ENCODE results near the gene ATAT1. TPM values are rescaled to one million over a fixed set of nuclear protein-coding genes. Genes with fewer than 3 reads are reported as not detected.
A peak's percentile ranks its signal among the peaks of the same experiment; 100 is the strongest.

The ATAT1 gene
- total and polyA plus RNA-seq, 2 of the 13 experiments (the other 11 are each of a cell fraction or from before 2014, with no cell fraction given), result 9.2 to 23.6 TPM

GRCh38 chr6:30690403-30691207 lies 63.9 kb downstream of the ATAT1 start, which contains the start of gene NRM (continued):
- TF ChIP-seq HOXA7 (CRISPR knock-in tag; IDR thresholded peaks at IDR 0.05), result no peak
- peak; percentile 68 for TF ChIP-seq ZFY (CRISPR knock-in tag; IDR thresholded peaks at IDR 0.05)
- TF ChIP-seq AHDC1 (CRISPR knock-in tag; IDR thresholded peaks at IDR 0.05; ENCODE audit: borderline replicate concordance), result 0 out of 2 replicates have a peak, but pooled peaks have one; percentile 15
- no peak for TF ChIP-seq ATF5 (CRISPR knock-in tag; IDR thresholded peaks at IDR 0.05; ENCODE audit: low read depth)
- no peak for TF ChIP-seq ZNF3 (CRISPR knock-in tag; IDR thresholded peaks at IDR 0.05)
- TF ChIP-seq PRMT3 (CRISPR knock-in tag; IDR thresholded peaks at IDR 0.05; ENCODE audit: borderline replicate concordance, low read depth), result no peak
- no peak for TF ChIP-seq ZNF605 (CRISPR knock-in tag; IDR thresholded peaks at IDR 0.05)
- TF ChIP-seq MXI1 (IDR thresholded peaks at IDR 0.05; ENCODE audit: borderline replicate concordance, low read depth, low read length), result peak; percentile 78; the same call in 1 of the 3 replicates
- TF ChIP-seq KLF15 (CRISPR knock-in tag; IDR thresholded peaks at IDR 0.05; ENCODE audit: borderline replicate concordance), result no peak
- TF ChIP-seq POGZ (CRISPR knock-in tag; IDR thresholded peaks at IDR 0.05), result no peak
- TF ChIP-seq ZBTB7B (CRISPR knock-in tag; IDR thresholded peaks at IDR 0.05), result 0 out of 2 replicates have a peak, but pooled peaks have one; percentile 21
- no peak for TF ChIP-seq NCOA1 (CRISPR knock-in tag; IDR thresholded peaks at IDR 0.05)
- TF ChIP-seq MYC (CRISPR knock-in tag; IDR thresholded peaks at IDR 0.05; ENCODE audit: borderline replicate concordance), result peak; percentile 79
- no peak for TF ChIP-seq FOXO4 (CRISPR knock-in tag; conservative IDR thresholded peaks at IDR 0.05)
- TF ChIP-seq HMGXB3 (CRISPR knock-in tag; IDR thresholded peaks at IDR 0.05; ENCODE audit: borderline replicate concordance), result no peak
- peak; percentile 80 for TF ChIP-seq SRSF1 (optimal IDR thresholded peaks at IDR 0.05; ENCODE audit: low read depth, low read length)
